Measurements from ENCODE around the gene FAM228A.

FAM228A gene

DNA sequence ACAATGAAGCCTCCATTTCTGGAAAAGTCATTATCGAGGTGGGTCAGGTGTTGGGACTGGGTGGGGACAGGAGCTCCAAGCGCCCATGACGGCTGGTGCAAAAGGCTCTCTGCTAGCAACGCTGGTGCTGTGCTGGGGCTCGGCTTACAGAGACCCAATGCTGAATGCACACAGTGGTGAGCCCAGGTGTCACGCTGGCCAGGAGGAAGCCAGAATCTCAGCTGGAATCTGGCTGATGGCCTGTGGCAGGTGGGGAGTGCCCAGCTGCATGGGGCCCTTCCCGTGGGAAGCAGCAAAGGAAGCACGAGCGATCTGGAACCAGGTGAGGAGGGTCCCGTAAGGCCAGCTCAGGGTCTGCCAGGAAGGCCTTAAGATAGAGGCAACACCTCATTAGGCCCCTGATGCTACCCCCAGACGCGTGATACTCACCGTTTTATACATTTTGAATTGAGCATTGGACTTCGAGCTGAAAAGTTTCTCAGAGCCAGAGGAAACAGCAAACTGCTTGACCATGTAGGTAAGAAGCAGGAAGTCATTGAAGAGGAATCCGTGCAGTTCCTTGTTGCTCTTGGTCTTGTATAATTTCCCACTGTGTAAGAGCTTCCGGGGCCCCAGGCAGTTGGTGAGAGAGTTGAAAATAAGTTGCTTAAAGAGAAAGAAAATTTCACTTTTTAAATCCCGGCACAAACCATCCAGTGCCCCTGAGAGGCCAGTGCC lies 34.7 kb downstream of the FAM228A start:
- DNase-seq (ENCODE audit: low read depth, low spot score), result peak; percentile 52
- peak overlapping the region; percentile 64 for H3K9ac ChIP-seq (ENCODE audit: insufficient read length)

DNA sequence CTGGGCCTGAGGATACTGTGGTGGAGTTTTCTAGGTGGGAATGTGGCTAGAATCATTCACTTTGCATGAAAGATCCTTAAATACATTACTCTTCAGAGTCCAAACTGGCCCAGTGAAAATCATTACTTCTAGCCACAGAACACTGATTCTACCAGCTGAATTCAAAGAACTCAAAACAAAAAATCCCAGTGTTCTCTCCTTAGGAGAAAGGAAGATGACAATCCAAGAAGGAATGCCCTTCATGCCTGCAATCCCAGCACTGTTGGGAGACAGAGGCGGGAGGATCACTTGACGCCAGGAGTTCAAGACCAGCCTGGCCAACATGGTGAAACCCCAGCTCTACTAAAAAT lies 35.2 kb downstream of the FAM228A start:
- no peak for DNase-seq (ENCODE audit: low read depth, low spot score)
- peak overlapping the region; percentile 64 for H3K9ac ChIP-seq (ENCODE audit: insufficient read length)
- TF ChIP-seq FOXP2 (optimal IDR thresholded peaks at IDR 0.05; ENCODE audit: control extremely low read depth, extremely low read length, insufficient read depth) (no peak), EZH2 (IDR thresholded peaks at IDR 0.05) (no peak), POLR2AphosphoS5 (IDR thresholded peaks at IDR 0.05; ENCODE audit: borderline replicate concordance, low read depth, low read length) (no peak)
- peak overlapping the region; percentile 81 for H3K27ac ChIP-seq
- no peaks in the 10 kb centered on the region for H3K36me3 ChIP-seq (ENCODE audit: insufficient read depth, low read length)
- no peaks in the 10 kb centered on the region for H3K9me3 ChIP-seq (ENCODE audit: low read depth, low read length)
- H3K4me3 ChIP-seq, result peak overlapping the region; percentile 37; the same call in 1 of the 2 replicates

More for the DNA sequence above, 34.7 kb downstream of the FAM228A start:
- peak overlapping the region; percentile 81 for H3K27ac ChIP-seq
- peak overlapping the region; percentile 37; the same call in 1 of the 2 replicates for H3K4me3 ChIP-seq
- H3K9me3 ChIP-seq (ENCODE audit: low read depth, low read length), result no peaks in the 10 kb centered on the region
- no peaks in the 10 kb centered on the region for H3K36me3 ChIP-seq (ENCODE audit: insufficient read depth, low read length)
- TF ChIP-seq EZH2 (IDR thresholded peaks at IDR 0.05) (no peak), POLR2AphosphoS5 (IDR thresholded peaks at IDR 0.05; ENCODE audit: borderline replicate concordance, low read depth, low read length) (no peak), FOXP2 (optimal IDR thresholded peaks at IDR 0.05; ENCODE audit: control extremely low read depth, extremely low read length, insufficient read depth) (no peak)

DNA sequence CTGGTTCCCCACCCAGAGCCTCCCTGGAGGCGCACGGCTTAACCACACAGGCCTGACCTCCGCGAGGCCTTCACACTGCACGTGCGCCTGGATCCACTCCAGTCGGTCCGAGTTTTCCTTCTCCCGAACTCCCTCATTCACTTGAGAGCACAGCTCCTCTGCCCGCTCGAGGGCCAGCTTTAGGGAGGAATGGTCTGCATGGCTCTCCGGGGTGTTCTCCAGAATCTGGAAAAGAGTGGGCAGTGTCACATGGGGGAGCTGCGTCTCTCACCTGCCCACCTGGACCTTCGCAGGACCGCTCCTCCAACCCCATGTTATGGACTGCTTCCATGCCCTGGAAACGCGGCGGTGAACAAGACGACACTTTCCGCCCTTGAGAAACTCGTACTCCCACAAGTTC lies 35.9 kb downstream of the FAM228A start:
- no peak overlapping the region for H3K9ac ChIP-seq (ENCODE audit: insufficient read length)
- no peak for TF ChIP-seq FOXP2 (optimal IDR thresholded peaks at IDR 0.05; ENCODE audit: control extremely low read depth, extremely low read length, insufficient read depth)
- no peak for TF ChIP-seq POLR2AphosphoS5 (IDR thresholded peaks at IDR 0.05; ENCODE audit: borderline replicate concordance, low read depth, low read length)
- no peak for TF ChIP-seq EZH2 (IDR thresholded peaks at IDR 0.05)

DNA sequence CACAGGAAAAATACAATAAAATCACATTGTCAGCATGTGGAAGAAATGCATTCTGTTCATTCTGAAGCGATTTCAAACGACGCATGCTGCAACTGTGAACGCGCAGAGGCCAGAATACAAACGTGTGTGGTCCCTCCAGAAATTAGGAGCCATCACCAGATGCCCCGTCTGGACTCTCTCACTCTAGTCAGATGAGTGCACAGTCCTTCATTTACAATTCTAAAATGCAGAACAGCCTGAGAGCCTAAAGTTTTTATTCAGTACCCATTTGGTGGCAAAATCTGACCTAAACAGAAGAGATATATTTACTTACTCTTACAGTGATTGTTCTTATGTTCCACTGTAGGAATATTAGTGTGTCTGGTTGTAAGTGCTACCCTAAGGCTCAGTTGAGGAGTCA lies 36.6 kb downstream of the FAM228A start:
- H3K9me3 ChIP-seq (ENCODE audit: low read depth, low read length), result no peaks in the 10 kb centered on the region
- DNase-seq (ENCODE audit: low read depth, low spot score), result no peak

More for the DNA sequence above, 35.9 kb downstream of the FAM228A start:
- no peaks in the 10 kb centered on the region for H3K9me3 ChIP-seq (ENCODE audit: low read depth, low read length)
- H3K4me3 ChIP-seq, result no peak overlapping the region
- H3K36me3 ChIP-seq (ENCODE audit: insufficient read depth, low read length), result no peaks in the 10 kb centered on the region
- no peak overlapping the region for H3K27ac ChIP-seq
- no peak for DNase-seq (ENCODE audit: low read depth, low spot score)

DNA sequence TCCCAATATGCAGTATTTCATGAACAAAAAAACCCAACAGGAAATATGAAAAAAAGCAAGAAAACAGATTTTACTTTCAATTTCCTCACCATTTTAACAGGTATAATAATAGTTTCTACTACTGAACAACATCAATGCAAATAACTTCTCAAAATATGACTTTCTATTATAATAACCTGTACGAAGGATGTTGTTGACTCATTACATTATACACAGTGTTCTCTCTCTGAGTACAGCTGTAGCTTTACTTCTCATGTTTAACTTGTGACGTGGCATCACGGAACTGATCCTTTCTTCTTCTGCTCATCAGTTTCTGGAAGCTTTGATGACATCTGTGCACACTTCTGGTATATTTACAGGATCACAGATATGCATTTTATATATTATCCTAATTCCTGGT lies 40.0 kb downstream of the FAM228A start:
- H3K36me3 ChIP-seq (ENCODE audit: insufficient read depth, low read length), result no peaks in the 10 kb centered on the region
- no peak overlapping the region for H3K9ac ChIP-seq (ENCODE audit: insufficient read length)
- TF ChIP-seq FOXP2 (optimal IDR thresholded peaks at IDR 0.05; ENCODE audit: control extremely low read depth, extremely low read length, insufficient read depth), result no peak
- no peak for TF ChIP-seq EZH2 (IDR thresholded peaks at IDR 0.05)
- TF ChIP-seq POLR2AphosphoS5 (IDR thresholded peaks at IDR 0.05; ENCODE audit: borderline replicate concordance, low read depth, low read length), result no peak
- no peak overlapping the region for H3K27ac ChIP-seq
- no peak overlapping the region for H3K4me3 ChIP-seq
- DNase-seq (ENCODE audit: low read depth, low spot score), result no peak
- H3K9me3 ChIP-seq (ENCODE audit: low read depth, low read length), result no peaks in the 10 kb centered on the region

More for the DNA sequence above, 36.6 kb downstream of the FAM228A start:
- no peak for TF ChIP-seq POLR2AphosphoS5 (IDR thresholded peaks at IDR 0.05; ENCODE audit: borderline replicate concordance, low read depth, low read length)
- no peak for TF ChIP-seq FOXP2 (optimal IDR thresholded peaks at IDR 0.05; ENCODE audit: control extremely low read depth, extremely low read length, insufficient read depth)
- TF ChIP-seq EZH2 (IDR thresholded peaks at IDR 0.05), result no peak
- no peaks in the 10 kb centered on the region for H3K36me3 ChIP-seq (ENCODE audit: insufficient read depth, low read length)
- H3K9ac ChIP-seq (ENCODE audit: insufficient read length), result no peak overlapping the region
- no peak overlapping the region for H3K4me3 ChIP-seq
- H3K27ac ChIP-seq, result no peak overlapping the region

DNA sequence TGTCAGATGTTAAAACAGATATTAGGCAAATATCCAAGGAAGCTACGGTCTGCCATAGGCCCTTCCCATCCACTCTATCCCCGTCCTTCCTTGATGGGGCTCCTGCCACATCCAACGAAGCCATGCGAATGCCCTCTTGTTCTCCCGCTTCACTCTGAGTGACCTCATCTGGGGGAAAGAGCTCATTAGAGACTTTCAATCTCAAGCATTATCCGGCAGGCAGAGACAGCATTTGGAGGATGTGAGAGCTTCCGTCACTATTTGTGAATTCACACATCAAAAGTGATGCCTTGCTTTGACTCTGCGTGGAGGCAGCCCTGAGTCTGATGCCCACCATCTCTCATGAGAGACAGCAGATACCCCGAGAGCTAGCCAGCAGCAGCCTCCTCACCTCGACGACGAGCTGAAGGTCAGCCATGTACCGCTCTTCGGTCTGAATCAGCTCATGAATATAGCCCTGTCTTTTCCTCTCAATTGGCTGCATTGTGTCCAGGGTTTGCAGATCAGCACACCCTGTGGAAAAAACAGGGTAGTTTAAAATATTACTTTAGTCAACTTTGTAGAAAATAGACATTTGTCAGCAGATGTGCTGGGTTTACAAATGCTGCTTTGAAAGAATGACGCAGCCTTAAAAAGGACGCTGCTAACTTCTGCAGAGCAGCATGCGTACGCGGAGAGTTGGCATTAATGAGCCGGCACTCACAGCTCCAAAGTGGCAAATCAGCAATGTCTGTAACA lies 45.9 kb downstream of the FAM228A start:
- no peak overlapping the region for H3K9ac ChIP-seq (ENCODE audit: insufficient read length)

DNA sequence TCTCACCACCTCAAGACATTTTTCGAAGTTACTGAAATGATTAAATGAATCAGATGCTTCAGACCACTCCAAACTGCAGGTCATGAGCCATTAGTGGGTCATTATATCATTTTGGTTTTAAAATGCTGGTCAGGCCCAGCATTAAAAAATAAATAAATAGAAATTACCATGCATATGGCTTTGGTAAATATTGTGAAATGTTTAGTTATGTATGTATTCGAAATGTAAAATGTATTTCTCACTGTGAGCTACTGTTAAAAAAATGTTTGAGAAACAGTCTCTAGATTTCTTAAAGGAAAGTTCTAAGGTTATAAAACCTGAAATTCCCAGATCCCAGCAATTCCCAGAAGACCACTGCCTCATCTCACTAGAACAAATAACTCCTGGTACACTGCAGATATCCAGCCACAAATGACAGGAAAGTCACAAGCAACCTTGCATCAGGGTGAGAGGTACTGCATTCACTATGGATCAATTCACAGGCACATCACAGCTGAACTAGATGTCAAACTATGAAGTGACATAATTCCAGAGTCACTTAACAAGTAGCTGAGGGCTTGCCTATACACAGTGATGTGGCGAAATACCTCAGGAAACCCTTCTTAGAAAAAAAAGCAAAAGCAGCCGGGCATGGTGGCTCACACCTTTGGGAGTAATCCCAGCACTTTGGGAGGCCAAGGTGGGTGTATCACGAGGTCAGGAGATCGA lies 46.6 kb downstream of the FAM228A start:
- H3K9ac ChIP-seq (ENCODE audit: insufficient read length), result no peak overlapping the region
- no peak for TF ChIP-seq FOXP2 (optimal IDR thresholded peaks at IDR 0.05; ENCODE audit: control extremely low read depth, extremely low read length, insufficient read depth)
- TF ChIP-seq POLR2AphosphoS5 (IDR thresholded peaks at IDR 0.05; ENCODE audit: borderline replicate concordance, low read depth, low read length), result no peak
- TF ChIP-seq EZH2 (IDR thresholded peaks at IDR 0.05), result no peak
- no peak for DNase-seq (ENCODE audit: low read depth, low spot score)
- H3K9me3 ChIP-seq (ENCODE audit: low read depth, low read length), result no peaks in the 10 kb centered on the region
- no peaks in the 10 kb centered on the region for H3K36me3 ChIP-seq (ENCODE audit: insufficient read depth, low read length)
- H3K27ac ChIP-seq, result no peak overlapping the region
- no peak overlapping the region for H3K4me3 ChIP-seq

More for the DNA sequence above, 45.9 kb downstream of the FAM228A start:
- no peaks in the 10 kb centered on the region for H3K36me3 ChIP-seq (ENCODE audit: insufficient read depth, low read length)
- H3K9me3 ChIP-seq (ENCODE audit: low read depth, low read length), result no peaks in the 10 kb centered on the region
- TF ChIP-seq POLR2AphosphoS5 (IDR thresholded peaks at IDR 0.05; ENCODE audit: borderline replicate concordance, low read depth, low read length) (no peak), EZH2 (IDR thresholded peaks at IDR 0.05) (no peak), FOXP2 (optimal IDR thresholded peaks at IDR 0.05; ENCODE audit: control extremely low read depth, extremely low read length, insufficient read depth) (no peak)
- H3K4me3 ChIP-seq, result no peak overlapping the region
- no peak overlapping the region for H3K27ac ChIP-seq
- no peak for DNase-seq (ENCODE audit: low read depth, low spot score)

DNA sequence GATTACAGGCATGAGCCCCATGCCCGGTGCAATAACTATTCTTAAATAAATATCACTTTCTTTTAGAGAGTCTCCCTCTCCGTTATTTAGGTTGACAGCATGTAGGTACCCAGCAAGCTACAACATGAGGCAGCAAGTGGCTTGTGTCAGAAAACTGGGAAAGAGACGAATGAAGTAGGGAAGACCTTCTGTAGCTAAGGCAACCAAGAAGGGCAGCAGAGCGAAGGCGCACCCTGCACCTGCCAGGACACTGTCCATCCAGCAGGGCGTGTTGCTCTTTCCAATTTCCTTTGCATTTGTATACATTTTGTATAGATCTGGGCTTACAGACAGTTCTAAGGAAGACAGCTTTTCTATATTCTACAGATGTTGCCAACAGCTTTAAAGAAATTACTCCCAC lies 48.1 kb downstream of the FAM228A start:
- no peak overlapping the region for H3K9ac ChIP-seq (ENCODE audit: insufficient read length)
- no peak overlapping the region for H3K4me3 ChIP-seq
- TF ChIP-seq FOXP2 (optimal IDR thresholded peaks at IDR 0.05; ENCODE audit: control extremely low read depth, extremely low read length, insufficient read depth), result no peak
- TF ChIP-seq POLR2AphosphoS5 (IDR thresholded peaks at IDR 0.05; ENCODE audit: borderline replicate concordance, low read depth, low read length), result no peak
- no peak for TF ChIP-seq EZH2 (IDR thresholded peaks at IDR 0.05)
- H3K9me3 ChIP-seq (ENCODE audit: low read depth, low read length), result no peaks in the 10 kb centered on the region
- H3K27ac ChIP-seq, result no peak overlapping the region
- DNase-seq (ENCODE audit: low read depth, low spot score), result no peak
- no peaks in the 10 kb centered on the region for H3K36me3 ChIP-seq (ENCODE audit: insufficient read depth, low read length)
